ENCODE measurements around the gene TUBA3D. TPM values are rescaled to one million over a fixed set of nuclear protein-coding genes. Genes with fewer than 3 reads are reported as not detected.
"Not testable (repeated sequence)": the region's sequence is repeated elsewhere in the genome, so short reads cannot be mapped to it uniquely, and the experiment has no call there.

TUBA3D gene
- total RNA-seq, 2 experiments from 2014 or later: not detected

DNA sequence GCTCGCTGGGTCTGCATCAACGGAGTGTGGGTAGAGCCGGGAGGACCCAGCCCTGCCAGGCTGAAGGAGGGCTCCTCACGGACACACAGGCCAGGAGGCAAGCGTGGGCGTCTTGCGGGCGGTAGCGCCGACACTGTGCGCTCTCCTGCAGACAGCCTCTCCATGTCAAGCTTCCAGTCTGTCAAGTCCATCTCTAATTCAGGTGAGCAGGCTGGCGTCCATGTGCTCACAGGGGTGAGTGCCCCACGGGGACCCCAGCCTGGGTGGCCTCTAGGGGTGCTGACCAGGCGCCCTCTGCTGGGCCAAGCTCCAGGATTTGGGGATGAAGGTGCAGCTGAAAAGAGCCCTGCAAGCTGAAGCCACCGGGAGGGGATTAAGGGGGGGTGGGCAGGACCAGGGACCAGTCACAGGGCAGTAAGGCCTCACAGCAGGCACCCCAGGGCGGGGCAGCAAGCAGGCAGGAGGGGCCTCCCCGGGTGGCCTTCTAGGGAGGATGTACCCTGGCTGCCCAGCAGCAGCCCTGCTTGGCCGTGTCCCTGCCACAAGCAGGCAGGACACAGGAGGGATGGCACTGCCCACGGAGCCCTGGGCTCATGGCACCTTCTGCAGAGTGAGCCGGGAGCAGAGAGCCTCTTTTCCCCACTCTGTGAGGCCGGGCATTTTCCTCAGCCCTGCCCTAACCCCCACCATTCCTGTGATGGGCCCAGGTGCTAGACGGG is 54.9 kb downstream of the TUBA3D start:
- DNase-seq; H3K36me3 ChIP-seq (ENCODE audit: insufficient read depth, low read length); H3K9me3 ChIP-seq (ENCODE audit: control insufficient read depth in 1 of 2, insufficient read depth in 1 of 2, low read length in 2 of 2); ATAC-seq (ENCODE audit: poor library complexity); H3K4me3 ChIP-seq (ENCODE audit: low read length); CTCF ChIA-PET; POLR2A ChIA-PET; H3K27me3 ChIP-seq (ENCODE audit: control insufficient read depth in 1 of 2, insufficient read depth in 2 of 2, low read length in 2 of 2); intact Hi-C loops (cut with DNase I, micrococcal nuclease); H3K4me3 Mint-ChIP-seq; H3K27me3 Mint-ChIP-seq; H3K27ac ChIP-seq (ENCODE audit: low read depth in 1 of 2, low read length in 2 of 2); H3K36me3 Mint-ChIP-seq (ENCODE audit: low read depth); H3K4me1 Mint-ChIP-seq (ENCODE audit: low read depth); H3K27ac Mint-ChIP-seq; H3K9me3 Mint-ChIP-seq: not testable (repeated sequence)
- peaks cover 14% of the 10 kb centered on the region for H3K4me1 ChIP-seq (ENCODE audit: insufficient read depth, low read length)

DNA sequence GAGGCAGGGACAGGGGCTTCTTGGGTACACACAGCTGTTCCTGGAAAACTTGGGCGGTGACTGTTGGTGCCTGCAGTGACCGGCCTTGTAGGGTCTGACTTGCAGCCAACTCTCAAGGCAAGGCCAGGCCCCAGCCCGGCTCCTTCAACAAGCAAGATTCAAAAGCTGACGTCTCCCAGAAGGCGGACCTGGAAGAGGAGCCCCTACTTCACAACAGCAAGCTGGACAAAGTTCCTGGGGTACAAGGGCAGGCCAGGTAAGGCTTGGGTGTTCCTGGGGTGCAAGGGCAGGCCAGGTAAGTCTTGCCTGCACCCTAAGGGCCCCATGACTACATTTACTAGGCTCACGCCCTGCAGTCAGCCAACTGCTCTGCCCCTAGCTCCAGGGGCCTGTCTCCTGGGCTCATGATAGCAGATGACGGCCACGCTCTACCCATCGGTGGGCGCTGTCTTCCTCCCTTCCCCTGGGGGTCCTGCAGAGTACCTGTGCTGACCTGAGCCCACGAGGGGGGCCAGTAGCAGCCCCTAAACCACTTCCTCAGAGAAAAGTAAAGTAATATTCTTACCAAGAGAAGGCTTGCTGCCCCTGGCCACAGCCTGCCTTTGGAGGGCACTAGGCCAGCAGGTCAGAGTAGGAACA is 55.7 kb downstream of the TUBA3D start:
- DNase-seq; H3K36me3 Mint-ChIP-seq (ENCODE audit: low read depth); H3K9me3 Mint-ChIP-seq; H3K27me3 Mint-ChIP-seq; H3K4me3 ChIP-seq (ENCODE audit: low read length); H3K27ac ChIP-seq (ENCODE audit: low read depth in 1 of 2, low read length in 2 of 2); intact Hi-C loops (cut with DNase I, micrococcal nuclease); H3K9me3 ChIP-seq (ENCODE audit: control insufficient read depth in 1 of 2, insufficient read depth in 1 of 2, low read length in 2 of 2); H3K4me3 Mint-ChIP-seq; ATAC-seq (ENCODE audit: poor library complexity); POLR2A ChIA-PET; H3K36me3 ChIP-seq (ENCODE audit: insufficient read depth, low read length); CTCF ChIA-PET; H3K27ac Mint-ChIP-seq; H3K4me1 Mint-ChIP-seq (ENCODE audit: low read depth); H3K27me3 ChIP-seq (ENCODE audit: control insufficient read depth in 1 of 2, insufficient read depth in 2 of 2, low read length in 2 of 2): not testable (repeated sequence)
- peaks cover 14% of the 10 kb centered on the region for H3K4me1 ChIP-seq (ENCODE audit: insufficient read depth, low read length)

Small RNA genes within 50 kb of the gene (microRNA-seq; reads per million reads assigned to microRNA genes)
- gene MIR4784 (ENCODE audit: borderline microRNAs expressed, borderline replicate concordance): not detected

Other genes with a start within 250 kb of the TUBA3D start
- gene RAB6D, start 112.0 kb upstream of the TUBA3D start, total RNA-seq: not detected
- gene MZT2A, start 16.3 kb downstream of the TUBA3D start, total RNA-seq: 10 to 100 TPM; 55.3 to 58.7 TPM
- under 1 TPM; 0.50 to 0.60 TPM for gene CCDC74A, start 51.8 kb downstream of the TUBA3D start, total RNA-seq